ENCODE results near the gene SLC4A1AP. TPM values are rescaled to one million over a fixed set of nuclear protein-coding genes. Genes with fewer than 3 reads are reported as not detected.

The SLC4A1AP gene
- total RNA-seq, 1 donor, result 27.9 TPM

DNA sequence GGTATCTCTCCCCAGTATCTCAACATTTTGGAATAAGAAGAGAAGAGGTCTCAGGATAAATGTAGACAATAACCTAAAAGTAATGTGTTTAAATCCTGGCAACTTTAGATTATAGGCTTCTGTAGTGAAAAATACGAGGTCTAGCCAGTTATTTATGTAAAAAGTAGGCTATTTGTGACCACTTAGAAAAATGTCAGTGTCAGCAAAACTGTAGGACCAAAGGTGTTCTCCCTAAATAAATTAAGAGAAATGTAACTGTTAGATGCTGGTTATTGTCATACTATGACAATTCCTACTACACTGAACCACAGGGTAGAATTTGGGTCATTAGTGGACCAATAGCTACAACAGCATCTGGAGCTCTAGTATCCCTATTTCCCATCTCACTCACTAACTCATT, 2.3 kb upstream of the SLC4A1AP start:
- DNase-seq (ENCODE audit: insufficient read length, low spot score, missing footprints), result no peak
- H3K79me2 ChIP-seq (ENCODE audit: insufficient read depth, low read length), result peaks cover 58% of the 10 kb centered on the region
- no peaks in the 10 kb centered on the region for H4K20me1 ChIP-seq (ENCODE audit: insufficient read depth, low read length)

DNA sequence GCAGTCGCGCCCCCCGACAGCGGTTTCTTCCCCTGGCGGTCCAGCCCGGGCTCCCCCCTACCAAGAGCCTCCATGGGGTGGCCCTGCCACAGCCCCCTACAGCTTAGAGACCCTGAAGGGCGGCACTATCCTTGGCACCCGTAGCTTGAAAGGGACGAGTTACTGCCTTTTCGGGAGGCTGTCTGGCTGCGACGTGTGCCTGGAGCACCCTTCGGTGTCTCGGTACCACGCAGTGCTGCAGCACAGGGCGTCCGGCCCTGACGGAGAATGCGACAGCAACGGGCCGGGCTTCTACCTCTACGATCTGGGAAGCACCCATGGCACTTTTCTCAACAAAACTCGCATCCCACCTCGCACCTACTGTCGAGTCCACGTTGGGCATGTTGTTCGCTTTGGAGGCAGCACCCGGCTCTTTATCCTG, 475 bp downstream of the SLC4A1AP start:
- peaks cover 25% of the 10 kb centered on the region for H3K4me1 ChIP-seq (ENCODE audit: insufficient read depth, low read length)
- H3K27me3 ChIP-seq (ENCODE audit: insufficient read depth, low read length), result no peaks in the 10 kb centered on the region
- H3K4me2 ChIP-seq (ENCODE audit: insufficient read depth, low read length), result peak overlapping the region; percentile 99
- peak overlapping the region; percentile 97 for H3K4me3 ChIP-seq (ENCODE audit: insufficient read depth, low read length)
- peaks cover 39% of the 10 kb centered on the region for H3K36me3 ChIP-seq (ENCODE audit: insufficient read depth, low read length)
- H3K79me2 ChIP-seq (ENCODE audit: insufficient read depth, low read length), result peaks cover 58% of the 10 kb centered on the region
- TF ChIP-seq, protein P1, sequence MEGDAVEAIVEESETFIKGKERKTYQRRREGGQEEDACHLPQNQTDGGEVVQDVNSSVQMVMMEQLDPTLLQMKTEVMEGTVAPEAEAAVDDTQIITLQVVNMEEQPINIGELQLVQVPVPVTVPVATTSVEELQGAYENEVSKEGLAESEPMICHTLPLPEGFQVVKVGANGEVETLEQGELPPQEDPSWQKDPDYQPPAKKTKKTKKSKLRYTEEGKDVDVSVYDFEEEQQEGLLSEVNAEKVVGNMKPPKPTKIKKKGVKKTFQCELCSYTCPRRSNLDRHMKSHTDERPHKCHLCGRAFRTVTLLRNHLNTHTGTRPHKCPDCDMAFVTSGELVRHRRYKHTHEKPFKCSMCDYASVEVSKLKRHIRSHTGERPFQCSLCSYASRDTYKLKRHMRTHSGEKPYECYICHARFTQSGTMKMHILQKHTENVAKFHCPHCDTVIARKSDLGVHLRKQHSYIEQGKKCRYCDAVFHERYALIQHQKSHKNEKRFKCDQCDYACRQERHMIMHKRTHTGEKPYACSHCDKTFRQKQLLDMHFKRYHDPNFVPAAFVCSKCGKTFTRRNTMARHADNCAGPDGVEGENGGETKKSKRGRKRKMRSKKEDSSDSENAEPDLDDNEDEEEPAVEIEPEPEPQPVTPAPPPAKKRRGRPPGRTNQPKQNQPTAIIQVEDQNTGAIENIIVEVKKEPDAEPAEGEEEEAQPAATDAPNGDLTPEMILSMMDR (IDR thresholded peaks at IDR 0.05; ENCODE audit: extremely low read depth, low read depth, low read length), result no peak
- H3K27ac ChIP-seq (ENCODE audit: low read depth, low read length), result peak overlapping the region; percentile 97
- no peaks in the 10 kb centered on the region for H3K9me3 ChIP-seq (ENCODE audit: low read depth, low read length)
- peak overlapping the region; percentile 100 for H2AFZ ChIP-seq (ENCODE audit: low read length)
- peak; percentile 27 for DNase-seq (ENCODE audit: insufficient read length, low spot score, missing footprints)
- no peaks in the 10 kb centered on the region for H4K20me1 ChIP-seq (ENCODE audit: insufficient read depth, low read length)

More for the DNA sequence above, 2.3 kb upstream of the SLC4A1AP start:
- Histone ChIP-seq H3K4me2 (ENCODE audit: insufficient read depth, low read length) (no peak overlapping the region), H3K9me3 (ENCODE audit: low read depth, low read length) (no peaks in the 10 kb centered on the region), H2AFZ (ENCODE audit: low read length) (no peak overlapping the region), H3K27ac (ENCODE audit: low read depth, low read length) (no peak overlapping the region), H3K27me3 (ENCODE audit: insufficient read depth, low read length) (no peaks in the 10 kb centered on the region), H3K4me1 (ENCODE audit: insufficient read depth, low read length) (peaks cover 25% of the 10 kb centered on the region), H3K36me3 (ENCODE audit: insufficient read depth, low read length) (peaks cover 40% of the 10 kb centered on the region), H3K4me3 (ENCODE audit: insufficient read depth, low read length) (no peak overlapping the region)
- TF ChIP-seq, protein P1 (IDR thresholded peaks at IDR 0.05; ENCODE audit: extremely low read depth, low read depth, low read length), result no peak

DNA sequence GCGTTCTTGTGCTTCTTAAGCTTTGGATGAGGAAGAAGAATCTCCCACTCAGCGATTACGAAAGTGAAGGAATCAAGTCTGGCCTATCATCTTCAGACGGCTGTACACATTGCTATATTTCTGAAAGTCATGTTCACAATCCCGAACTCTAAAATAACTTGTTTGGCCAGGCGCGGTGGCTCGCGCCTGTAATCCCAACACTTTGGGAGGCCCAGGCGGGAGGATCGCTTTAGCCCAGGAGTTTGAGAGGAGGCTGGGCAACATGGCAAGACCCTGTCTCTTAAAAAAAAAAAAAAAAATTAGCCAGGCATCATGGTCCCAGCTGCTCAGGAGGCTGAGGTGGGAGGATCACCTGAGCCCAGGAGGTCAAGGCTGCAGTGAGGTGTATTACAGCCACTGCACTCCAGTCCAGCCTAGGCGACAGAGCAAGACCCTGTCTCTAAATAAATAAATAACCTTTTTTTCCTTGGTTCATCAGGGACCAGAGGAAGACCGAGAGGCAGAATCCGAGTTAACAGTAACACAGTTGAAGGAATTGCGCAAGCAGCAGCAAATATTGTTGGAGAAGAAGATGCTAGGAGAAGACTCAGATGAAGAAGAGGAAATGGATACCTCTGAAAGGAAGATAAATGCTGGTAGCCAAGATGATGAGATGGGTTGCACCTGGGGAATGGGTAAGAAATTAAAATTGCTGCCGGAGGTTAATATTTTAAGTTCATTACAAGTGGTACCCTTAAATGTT, 1.1 kb downstream of the SLC4A1AP start:
- no peaks in the 10 kb centered on the region for H3K27me3 ChIP-seq (ENCODE audit: insufficient read depth, low read length)
- peaks cover 39% of the 10 kb centered on the region for H3K36me3 ChIP-seq (ENCODE audit: insufficient read depth, low read length)
- H3K79me2 ChIP-seq (ENCODE audit: insufficient read depth, low read length), result peaks cover 52% of the 10 kb centered on the region
- H3K4me3 ChIP-seq (ENCODE audit: insufficient read depth, low read length), result peak overlapping the region; percentile 97
- DNase-seq (ENCODE audit: insufficient read length, low spot score, missing footprints), result no peak
- no peaks in the 10 kb centered on the region for H3K9me3 ChIP-seq (ENCODE audit: low read depth, low read length)
- H4K20me1 ChIP-seq (ENCODE audit: insufficient read depth, low read length), result no peaks in the 10 kb centered on the region
- H3K4me2 ChIP-seq (ENCODE audit: insufficient read depth, low read length), result peak overlapping the region; percentile 99
- H3K27ac ChIP-seq (ENCODE audit: low read depth, low read length), result peak overlapping the region; percentile 97
- TF ChIP-seq, protein P1 (IDR thresholded peaks at IDR 0.05; ENCODE audit: extremely low read depth, low read depth, low read length), result no peak
- H3K4me1 ChIP-seq (ENCODE audit: insufficient read depth, low read length), result peaks cover 25% of the 10 kb centered on the region
- peak overlapping the region; percentile 100 for H2AFZ ChIP-seq (ENCODE audit: low read length)

DNA sequence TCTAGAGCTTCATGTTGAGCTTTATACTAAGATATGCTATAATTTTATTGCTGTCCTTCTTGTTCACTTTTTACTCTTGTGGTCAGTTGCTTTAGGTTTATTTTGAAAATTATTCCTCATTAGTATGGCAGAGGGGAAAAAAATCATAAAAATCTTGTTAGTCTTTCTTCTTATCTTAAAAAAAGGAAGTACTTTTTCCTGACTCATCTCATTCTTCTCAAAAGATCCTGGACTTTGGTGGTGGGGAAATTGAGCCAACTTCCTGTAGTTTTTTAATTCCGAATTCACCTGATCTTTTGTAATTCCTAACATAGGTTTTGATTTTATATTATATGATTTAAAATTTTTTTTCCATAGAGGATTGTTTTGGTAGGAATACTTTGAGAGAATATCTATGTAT, 3.8 kb downstream of the SLC4A1AP start:
- no peaks in the 10 kb centered on the region for H4K20me1 ChIP-seq (ENCODE audit: insufficient read depth, low read length)
- no peaks in the 10 kb centered on the region for H3K27me3 ChIP-seq (ENCODE audit: insufficient read depth, low read length)
- no peaks in the 10 kb centered on the region for H3K9me3 ChIP-seq (ENCODE audit: low read depth, low read length)
- no peak overlapping the region for H2AFZ ChIP-seq (ENCODE audit: low read length)
- H3K36me3 ChIP-seq (ENCODE audit: insufficient read depth, low read length), result peaks cover 25% of the 10 kb centered on the region
- no peak overlapping the region for H3K27ac ChIP-seq (ENCODE audit: low read depth, low read length)
- no peak for DNase-seq (ENCODE audit: insufficient read length, low spot score, missing footprints)
- no peak overlapping the region for H3K4me2 ChIP-seq (ENCODE audit: insufficient read depth, low read length)
- H3K4me3 ChIP-seq (ENCODE audit: insufficient read depth, low read length), result no peak overlapping the region
- peaks cover 36% of the 10 kb centered on the region for H3K79me2 ChIP-seq (ENCODE audit: insufficient read depth, low read length)
- H3K4me1 ChIP-seq (ENCODE audit: insufficient read depth, low read length), result peaks cover 22% of the 10 kb centered on the region
- TF ChIP-seq, protein P1 (IDR thresholded peaks at IDR 0.05; ENCODE audit: extremely low read depth, low read depth, low read length), result no peak
